Raji (cell line): ENCODE measurements around the gene WNT2.

Experiments
- POLR2A ChIP-seq: IDR thresholded peaks from 2 replicates; pipeline ENCODE4 v1.6.1; 2011; ENCODE audit warnings: low read depth, low read length, control low read depth; ENCODE audit not compliant: insufficient read depth

Gene WNT2

DNA sequence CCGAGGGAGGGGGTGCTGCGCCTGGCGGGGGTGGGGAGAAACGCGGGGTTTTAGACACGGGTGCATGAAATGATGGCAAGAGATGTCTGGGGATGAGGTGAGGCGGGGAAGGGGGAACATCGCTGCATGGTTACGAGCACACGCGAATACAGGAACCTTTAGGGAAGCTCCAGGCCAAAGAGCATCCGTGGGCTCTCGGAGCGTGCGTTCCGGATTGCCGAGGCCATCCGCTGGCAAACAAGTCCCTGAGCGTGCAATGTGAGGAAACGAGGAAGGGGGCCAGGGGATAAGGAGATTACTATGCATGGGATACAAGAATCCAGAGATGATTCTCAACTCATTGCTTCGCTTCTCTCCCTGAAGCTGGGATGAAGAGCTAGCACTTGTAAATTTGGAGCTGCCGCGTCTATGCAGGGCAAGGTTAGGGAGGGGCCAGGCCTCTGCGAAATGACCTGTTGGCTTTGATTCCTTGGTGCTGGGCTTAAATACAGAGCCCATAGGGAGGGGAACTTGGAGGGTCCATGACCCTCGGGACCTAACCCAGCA, 520 bp upstream of the WNT2 start:
- TF ChIP-seq POLR2A: no peak

DNA sequence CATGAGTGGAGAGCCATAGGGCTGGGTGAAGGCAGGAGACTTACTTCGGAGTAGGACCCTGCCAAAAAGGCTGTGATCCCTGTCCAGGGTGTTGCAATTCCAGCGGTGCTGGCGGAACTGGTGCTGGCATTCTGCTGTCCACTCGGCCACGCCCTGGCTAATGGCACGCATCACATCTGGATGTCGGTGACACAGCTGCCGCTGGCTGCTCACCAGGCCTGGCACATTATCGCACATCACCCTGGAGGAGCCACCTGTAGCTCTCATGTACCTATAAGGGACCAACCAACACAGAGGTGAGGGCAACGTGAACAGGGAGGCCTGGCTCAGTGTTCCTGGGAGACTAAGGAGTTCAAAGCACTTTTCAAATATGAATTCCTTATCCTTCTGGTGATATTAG, 2.3 kb downstream of the WNT2 start:
- TF ChIP-seq POLR2A: no peak

DNA sequence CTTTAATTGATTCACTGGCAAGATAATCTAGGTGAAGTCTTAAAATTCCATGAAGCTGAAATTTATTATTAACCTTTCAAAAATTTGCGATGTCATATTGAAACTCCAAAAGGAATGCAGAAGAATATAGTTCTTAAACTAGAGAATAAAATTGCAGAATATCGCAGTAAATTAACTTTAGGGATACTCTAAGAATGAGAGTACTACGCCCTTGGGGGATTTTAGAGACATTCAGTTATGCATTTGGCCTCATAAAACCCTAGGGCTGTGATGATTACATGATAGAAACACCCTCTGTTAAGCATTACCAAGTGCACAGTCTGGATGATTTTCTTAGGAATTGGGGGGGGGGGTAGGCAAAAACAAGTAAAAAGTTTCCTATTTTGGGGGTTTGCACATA, 3.7 kb downstream of the WNT2 start:
- TF ChIP-seq POLR2A: no peak

DNA sequence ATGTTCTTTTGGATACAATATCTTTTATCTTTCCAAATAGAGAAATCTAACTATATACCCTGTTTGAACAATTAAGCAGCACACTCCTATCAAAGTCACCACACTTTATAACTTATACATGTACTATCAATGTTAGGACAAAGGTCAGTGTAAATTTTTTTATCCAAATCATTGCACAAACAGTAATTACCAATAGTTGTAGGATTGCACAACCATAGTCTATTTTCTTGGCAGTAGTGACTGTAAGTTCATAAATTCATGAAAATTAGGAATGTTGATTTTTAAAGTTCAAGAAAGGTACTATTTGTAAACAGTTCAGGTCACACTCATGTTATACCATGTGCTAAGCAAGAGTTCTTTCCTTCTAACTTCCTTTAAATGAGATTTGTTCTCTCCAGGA, 9.3 kb downstream of the WNT2 start:
- no peak for TF ChIP-seq POLR2A

DNA sequence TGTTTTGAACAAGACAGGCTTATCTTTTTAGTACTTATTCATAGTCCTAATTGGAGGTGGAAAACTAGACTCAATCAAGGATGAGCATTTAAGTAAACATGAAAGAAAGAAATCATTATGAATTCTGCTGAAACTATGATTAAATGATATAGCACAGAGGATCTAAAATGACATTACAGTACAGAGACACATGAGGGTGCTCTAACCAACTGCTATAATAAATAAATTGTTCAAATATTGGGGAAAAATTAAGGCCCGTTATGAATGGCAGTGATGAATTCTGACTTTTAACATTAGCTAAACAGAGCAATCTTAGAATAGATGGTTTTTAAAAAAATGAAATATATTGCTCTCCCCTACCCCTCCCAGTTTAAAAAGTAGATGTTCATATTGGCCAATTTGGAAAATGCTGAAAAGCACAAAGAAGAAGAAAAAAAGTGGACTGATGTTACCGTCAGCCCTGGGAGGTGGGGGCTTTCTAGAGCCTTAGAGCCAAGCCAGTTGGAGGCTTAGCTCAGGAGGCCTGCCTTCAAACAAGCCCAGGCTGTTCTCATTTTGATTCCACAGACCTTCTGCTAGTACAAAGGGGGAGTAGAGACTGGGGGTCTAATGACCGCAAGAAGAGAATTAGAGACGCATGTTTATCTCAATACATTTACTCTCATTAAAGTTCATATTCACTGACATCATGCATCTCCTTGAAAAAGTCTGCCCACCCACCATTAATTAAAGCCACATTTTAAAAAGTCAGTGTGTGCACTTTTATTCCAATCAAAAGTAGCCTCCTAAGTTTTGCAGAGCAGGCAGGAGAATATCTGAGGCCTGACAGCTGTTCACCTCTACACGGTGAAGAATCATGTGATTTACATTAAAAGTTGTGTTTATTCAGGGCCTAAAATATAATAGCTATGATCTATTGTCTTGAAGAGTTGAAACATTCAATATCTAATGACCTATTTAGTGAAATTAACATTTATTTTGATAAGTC, 10.0 kb downstream of the WNT2 start:
- TF ChIP-seq POLR2A: no peak

DNA sequence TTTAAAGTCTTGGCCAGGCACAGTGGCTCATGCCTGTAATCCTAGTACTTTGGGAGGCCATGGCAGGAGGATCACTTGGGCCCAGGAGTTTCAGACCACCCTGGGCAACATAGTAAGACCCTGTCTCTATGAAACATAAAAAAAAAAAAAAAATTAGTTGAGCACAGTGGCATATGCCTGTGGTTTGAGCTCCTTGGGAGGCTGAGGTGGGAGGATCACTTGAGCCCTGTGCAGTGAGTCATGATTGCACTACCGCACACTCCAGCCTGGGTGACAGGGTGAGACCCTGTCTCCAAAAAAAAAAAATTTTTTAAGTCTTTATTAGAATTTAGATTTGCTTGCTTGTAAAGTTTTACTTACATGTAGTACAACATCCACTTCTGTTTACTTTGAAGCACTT, 14.0 kb downstream of the WNT2 start:
- TF ChIP-seq POLR2A: no peak

DNA sequence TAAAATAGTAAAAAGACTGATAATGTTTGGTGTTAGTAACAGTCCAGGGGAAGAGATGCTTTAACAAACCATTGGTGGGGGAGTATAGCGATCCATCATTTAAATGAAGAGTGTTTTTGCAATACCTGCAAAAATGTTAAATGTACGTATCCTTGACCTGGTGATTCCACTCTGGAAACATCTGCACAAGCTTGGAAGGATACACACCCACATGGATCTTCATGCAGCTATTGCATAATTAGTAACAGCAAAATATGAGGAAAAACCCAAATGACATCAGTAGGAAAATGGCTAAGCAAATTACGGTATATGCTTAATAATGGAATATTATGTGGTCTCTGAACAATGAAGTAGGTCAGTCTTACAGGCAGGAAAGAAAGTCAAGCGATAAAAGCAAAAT, 20.5 kb downstream of the WNT2 start:
- no peak for TF ChIP-seq POLR2A

DNA sequence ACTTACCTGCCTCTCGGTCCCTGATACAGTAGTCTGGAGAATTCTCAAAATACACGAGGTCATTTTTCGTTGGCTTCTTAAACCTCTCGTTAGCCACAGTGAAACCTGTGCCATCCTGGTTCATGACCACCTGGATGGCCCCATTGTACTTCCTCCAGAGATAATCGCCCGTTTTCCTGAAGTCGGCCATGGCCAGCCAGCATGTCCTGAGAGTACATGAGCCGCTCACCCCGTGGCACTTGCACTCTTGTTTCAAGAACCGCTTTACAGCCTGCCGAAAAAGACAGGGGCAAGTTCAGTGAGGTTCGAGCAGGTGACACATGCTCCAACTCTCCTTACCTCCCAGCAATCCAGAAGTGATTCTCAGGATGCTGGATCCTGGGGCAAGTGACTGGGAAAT, 25.3 kb downstream of the WNT2 start:
- no peak for TF ChIP-seq POLR2A

DNA sequence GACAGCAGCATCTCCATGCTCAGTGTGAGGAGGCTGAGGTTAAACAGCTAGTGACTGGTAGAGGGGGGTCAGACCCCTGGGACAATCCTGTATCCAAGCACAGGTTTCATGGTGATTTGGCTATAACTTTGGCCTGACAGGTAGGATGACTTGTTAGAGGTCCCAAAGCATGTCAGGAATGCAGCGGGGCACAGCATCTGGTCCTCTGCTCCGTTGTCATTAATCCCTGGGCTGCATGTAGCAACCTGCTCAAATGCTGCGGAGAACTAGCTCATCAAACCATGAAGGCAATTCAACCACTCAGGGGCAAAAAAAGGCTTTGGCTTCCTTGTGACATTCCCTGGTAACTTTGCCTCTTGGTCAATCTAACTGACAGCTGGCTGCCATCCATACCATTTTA, 26.8 kb downstream of the WNT2 start:
- no peak for TF ChIP-seq POLR2A

DNA sequence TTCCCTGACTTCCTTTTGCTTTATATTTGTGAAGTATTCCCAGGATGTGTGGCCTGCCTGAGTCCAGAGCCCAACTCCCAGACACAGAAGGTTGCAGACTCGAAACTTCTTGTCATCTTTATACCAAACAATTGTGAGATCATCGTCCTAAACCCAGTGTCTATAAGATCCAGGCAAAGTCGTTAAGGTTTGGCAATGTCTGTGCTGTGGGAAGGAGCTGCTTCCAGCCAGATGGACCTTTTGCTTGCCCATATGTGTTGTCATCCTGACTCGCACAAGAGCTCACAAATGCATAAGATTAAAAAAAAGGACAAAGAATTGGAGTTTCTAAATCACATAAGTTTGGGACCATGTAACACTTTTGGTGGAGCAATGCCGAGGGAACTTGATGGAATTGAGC, 37.0 kb downstream of the WNT2 start:
- TF ChIP-seq POLR2A: no peak

DNA sequence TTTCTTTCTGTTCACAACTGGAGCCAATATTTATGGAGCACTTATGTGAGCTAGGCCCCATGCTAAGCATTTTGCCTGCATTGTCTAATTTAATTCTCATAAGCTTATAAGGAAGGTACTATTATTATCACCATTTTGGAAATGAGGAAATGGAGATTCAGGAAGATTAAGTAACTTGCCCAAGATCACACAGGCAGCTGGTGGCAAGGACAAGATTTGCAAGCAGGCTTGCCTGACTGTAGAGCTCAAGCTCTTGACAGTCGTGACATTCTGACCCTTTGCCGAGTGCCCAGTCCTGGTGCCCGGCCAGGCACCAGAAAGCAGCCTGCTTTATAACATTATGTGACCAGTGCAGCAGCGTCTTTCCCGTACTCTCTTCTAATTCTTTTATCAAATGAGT, 38.2 kb downstream of the WNT2 start:
- TF ChIP-seq POLR2A: no peak

DNA sequence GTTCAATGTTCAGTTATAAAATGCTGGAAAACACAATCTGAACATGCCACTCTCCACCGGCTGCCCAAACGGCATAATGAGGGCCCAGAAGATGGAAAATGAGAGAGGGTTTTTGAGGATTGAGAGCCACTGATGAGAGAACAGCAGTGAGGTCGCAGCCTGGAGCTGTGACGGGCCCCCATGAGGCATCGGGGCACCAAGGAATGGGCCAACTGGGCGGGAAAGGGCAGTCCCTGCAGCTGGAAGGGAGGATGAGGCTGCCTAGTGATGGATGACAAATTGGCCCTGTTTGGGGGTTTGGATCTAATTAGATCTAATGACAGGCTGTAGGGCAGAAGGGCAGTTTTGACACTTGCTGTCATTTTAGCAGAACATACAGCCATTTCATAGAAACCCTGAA, 39.1 kb downstream of the WNT2 start:
- TF ChIP-seq POLR2A: no peak

DNA sequence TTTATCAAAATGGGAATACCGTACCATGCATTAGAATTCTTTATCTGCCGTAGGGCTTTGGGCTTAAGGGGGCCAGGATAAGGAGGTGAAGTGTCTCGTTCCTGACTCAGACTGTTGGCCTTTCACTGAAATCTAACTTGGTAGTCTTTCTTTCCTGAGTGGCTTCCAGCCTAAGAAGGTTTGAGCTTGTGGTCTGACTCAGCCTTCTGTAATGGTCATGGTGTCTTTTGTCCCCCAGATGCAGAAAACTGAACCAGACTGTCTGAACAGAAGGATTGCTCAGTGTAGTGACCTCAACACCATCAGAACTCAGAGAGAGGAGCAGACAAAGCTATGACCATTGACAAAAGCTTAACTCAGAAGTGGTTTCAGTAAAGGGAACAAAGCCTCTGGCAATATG, 39.5 kb downstream of the WNT2 start:
- no peak for TF ChIP-seq POLR2A

DNA sequence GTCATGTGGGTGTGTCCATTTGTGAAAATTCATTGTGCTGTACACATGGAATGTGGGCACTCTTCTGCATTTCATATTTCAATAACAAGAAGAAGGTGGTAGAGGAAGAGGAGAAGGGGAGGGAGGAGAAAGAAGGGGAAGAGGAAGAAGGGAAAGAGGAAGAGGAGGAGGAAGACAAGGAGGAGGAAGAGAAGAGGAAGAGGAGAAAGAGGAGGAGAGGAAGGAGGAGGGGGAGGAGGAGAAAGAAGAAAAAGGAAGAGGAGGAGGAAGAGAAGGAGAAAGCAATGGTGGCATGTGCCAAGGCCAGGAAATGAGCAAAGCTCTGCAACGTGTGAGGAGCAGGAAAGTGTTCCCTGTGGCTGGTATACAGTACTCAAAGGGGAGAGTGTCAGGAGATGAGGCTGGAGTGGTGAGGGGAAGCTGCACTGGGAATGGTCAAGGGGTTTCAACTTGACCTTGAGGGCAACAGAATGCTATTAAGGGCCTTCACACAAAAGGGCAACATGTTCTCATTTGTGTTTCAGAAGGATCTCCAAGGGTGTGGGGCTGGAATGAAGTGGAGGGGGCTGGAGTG, 40.5 kb downstream of the WNT2 start:
- no peak for TF ChIP-seq POLR2A

DNA sequence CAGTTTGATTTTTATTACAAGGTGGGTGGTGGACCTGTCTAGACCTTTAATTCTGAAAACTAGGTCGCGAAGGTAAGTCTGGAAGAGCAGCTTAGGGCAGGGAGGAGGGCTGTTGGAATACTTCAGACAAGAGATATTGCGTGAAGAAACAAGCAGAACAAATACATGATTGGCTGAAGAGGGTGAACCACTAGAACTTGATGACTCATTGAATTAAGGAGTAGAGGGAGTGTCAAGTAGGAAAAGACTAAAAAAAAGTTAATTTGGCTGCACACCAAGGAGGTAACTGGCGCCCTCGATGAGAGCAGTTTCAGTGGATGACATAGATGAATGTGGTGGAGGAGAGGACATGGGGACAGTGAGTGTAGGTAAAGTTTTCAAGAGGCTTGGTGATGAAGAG, 41.3 kb downstream of the WNT2 start:
- TF ChIP-seq POLR2A: no peak

DNA sequence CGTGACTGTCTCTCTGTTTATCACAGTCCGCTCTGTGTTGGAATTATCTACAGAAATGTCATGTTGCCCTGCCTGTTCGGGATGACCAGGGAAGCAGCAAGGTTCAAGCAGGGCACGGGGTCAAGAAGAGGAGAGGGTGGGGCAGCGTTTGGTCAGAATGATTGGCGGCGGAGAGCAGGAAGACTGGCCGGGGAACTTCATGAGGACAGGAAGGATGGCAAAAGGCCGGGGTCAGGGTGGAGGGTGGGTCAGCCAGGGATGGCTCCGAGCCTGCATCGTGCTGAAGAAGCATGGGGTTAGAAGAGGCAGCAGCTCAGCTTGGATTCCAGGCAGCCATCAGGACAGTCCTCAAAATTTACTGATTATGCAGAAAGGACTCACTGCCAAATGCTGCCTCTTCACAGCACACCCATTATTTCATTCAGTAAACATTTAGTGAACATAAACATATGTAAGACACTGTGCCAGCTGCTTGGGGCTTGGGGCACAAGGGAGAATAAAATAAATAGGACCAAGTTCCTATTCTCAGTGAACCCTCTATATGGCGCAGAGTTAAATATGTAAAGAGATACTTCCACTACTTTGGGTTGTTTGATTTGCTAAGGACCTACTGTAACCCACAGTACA, 42.8 kb downstream of the WNT2 start:
- no peak for TF ChIP-seq POLR2A
